ENCODE data around the gene GATA5.

The GATA5 gene

DNA sequence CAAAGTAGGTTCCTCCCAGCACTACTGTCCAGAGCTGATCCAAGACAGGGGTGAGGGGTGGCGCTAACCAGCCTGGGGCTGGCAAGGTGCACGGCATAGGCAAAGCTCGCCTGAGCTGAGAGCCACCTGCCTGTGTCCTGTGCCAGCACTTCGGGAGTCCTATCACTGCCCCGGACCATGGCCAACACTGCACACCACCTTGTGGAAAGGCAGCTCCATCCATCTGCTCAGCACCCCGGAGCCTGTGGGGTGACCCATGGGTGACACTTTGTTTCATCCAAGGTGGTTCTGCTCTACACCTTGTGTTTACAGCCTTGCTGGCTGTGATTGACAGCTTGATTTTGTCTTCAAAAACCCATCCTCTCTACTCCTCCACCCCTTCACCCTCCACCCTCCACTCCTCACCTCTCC lies 32.9 kb upstream of the GATA5 start (continued):
- TF ChIP-seq ZSCAN23 (tag by site-specific recombination; IDR thresholded peaks at IDR 0.05) (no peak), KLF10 (tag by site-specific recombination; IDR thresholded peaks at IDR 0.05) (no peak), ZNF140 (tag by site-specific recombination; IDR thresholded peaks at IDR 0.05) (no peak), ZFP3 (tag by site-specific recombination; IDR thresholded peaks at IDR 0.05; ENCODE audit: low read depth) (no peak), ZNF2 (tag by site-specific recombination; IDR thresholded peaks at IDR 0.05) (no peak), ZNF423 (tag by site-specific recombination; IDR thresholded peaks at IDR 0.05) (no peak), GFI1B (tag by site-specific recombination; IDR thresholded peaks at IDR 0.05) (no peak), ZNF610 (tag by site-specific recombination; IDR thresholded peaks at IDR 0.05; ENCODE audit: borderline replicate concordance) (no peak), YY2 (tag by site-specific recombination; IDR thresholded peaks at IDR 0.05) (no peak), SP3 (tag by site-specific recombination; IDR thresholded peaks at IDR 0.05) (no peak), ZFP37 (tag by site-specific recombination; IDR thresholded peaks at IDR 0.05) (no peak), ZNF830 (tag by site-specific recombination; IDR thresholded peaks at IDR 0.05; ENCODE audit: low read depth) (no peak), ZNF175 (tag by site-specific recombination; IDR thresholded peaks at IDR 0.05) (no peak), KLF16 (tag by site-specific recombination; IDR thresholded peaks at IDR 0.05) (no peak)
- TF ChIP-seq, protein P1, sequence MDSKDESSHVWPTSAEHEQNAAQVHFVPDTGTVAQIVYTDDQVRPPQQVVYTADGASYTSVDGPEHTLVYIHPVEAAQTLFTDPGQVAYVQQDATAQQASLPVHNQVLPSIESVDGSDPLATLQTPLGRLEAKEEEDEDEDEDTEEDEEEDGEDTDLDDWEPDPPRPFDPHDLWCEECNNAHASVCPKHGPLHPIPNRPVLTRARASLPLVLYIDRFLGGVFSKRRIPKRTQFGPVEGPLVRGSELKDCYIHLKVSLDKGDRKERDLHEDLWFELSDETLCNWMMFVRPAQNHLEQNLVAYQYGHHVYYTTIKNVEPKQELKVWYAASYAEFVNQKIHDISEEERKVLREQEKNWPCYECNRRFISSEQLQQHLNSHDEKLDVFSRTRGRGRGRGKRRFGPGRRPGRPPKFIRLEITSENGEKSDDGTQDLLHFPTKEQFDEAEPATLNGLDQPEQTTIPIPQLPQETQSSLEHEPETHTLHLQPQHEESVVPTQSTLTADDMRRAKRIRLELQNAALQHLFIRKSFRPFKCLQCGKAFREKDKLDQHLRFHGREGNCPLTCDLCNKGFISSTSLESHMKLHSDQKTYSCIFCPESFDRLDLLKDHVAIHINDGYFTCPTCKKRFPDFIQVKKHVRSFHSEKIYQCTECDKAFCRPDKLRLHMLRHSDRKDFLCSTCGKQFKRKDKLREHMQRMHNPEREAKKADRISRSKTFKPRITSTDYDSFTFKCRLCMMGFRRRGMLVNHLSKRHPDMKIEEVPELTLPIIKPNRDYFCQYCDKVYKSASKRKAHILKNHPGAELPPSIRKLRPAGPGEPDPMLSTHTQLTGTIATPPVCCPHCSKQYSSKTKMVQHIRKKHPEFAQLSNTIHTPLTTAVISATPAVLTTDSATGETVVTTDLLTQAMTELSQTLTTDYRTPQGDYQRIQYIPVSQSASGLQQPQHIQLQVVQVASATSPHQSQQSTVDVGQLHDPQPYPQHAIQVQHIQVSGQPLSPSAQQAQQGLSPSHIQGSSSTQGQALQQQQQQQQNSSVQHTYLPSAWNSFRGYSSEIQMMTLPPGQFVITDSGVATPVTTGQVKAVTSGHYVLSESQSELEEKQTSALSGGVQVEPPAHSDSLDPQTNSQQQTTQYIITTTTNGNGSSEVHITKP (tag by site-specific recombination; IDR thresholded peaks at IDR 0.05), result peak; percentile 54
- TF ChIP-seq, protein P2, sequence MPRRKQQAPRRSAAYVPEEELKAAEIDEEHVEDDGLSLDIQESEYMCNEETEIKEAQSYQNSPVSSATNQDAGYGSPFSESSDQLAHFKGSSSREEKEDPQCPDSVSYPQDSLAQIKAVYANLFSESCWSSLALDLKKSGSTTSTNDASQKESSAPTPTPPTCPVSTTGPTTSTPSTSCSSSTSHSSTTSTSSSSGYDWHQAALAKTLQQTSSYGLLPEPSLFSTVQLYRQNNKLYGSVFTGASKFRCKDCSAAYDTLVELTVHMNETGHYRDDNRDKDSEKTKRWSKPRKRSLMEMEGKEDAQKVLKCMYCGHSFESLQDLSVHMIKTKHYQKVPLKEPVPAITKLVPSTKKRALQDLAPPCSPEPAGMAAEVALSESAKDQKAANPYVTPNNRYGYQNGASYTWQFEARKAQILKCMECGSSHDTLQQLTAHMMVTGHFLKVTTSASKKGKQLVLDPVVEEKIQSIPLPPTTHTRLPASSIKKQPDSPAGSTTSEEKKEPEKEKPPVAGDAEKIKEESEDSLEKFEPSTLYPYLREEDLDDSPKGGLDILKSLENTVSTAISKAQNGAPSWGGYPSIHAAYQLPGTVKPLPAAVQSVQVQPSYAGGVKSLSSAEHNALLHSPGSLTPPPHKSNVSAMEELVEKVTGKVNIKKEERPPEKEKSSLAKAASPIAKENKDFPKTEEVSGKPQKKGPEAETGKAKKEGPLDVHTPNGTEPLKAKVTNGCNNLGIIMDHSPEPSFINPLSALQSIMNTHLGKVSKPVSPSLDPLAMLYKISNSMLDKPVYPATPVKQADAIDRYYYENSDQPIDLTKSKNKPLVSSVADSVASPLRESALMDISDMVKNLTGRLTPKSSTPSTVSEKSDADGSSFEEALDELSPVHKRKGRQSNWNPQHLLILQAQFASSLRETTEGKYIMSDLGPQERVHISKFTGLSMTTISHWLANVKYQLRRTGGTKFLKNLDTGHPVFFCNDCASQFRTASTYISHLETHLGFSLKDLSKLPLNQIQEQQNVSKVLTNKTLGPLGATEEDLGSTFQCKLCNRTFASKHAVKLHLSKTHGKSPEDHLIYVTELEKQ (tag by site-specific recombination; IDR thresholded peaks at IDR 0.05; ENCODE audit: borderline replicate concordance), result no peak
- TF ChIP-seq, protein P3, sequence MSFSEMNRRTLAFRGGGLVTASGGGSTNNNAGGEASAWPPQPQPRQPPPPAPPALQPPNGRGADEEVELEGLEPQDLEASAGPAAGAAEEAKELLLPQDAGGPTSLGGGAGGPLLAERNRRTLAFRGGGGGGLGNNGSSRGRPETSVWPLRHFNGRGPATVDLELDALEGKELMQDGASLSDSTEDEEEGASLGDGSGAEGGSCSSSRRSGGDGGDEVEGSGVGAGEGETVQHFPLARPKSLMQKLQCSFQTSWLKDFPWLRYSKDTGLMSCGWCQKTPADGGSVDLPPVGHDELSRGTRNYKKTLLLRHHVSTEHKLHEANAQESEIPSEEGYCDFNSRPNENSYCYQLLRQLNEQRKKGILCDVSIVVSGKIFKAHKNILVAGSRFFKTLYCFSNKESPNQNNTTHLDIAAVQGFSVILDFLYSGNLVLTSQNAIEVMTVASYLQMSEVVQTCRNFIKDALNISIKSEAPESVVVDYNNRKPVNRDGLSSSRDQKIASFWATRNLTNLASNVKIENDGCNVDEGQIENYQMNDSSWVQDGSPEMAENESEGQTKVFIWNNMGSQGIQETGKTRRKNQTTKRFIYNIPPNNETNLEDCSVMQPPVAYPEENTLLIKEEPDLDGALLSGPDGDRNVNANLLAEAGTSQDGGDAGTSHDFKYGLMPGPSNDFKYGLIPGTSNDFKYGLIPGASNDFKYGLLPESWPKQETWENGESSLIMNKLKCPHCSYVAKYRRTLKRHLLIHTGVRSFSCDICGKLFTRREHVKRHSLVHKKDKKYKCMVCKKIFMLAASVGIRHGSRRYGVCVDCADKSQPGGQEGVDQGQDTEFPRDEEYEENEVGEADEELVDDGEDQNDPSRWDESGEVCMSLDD (tag by site-specific recombination; IDR thresholded peaks at IDR 0.05), result peak; percentile 68
- TF ChIP-seq, protein P4, sequence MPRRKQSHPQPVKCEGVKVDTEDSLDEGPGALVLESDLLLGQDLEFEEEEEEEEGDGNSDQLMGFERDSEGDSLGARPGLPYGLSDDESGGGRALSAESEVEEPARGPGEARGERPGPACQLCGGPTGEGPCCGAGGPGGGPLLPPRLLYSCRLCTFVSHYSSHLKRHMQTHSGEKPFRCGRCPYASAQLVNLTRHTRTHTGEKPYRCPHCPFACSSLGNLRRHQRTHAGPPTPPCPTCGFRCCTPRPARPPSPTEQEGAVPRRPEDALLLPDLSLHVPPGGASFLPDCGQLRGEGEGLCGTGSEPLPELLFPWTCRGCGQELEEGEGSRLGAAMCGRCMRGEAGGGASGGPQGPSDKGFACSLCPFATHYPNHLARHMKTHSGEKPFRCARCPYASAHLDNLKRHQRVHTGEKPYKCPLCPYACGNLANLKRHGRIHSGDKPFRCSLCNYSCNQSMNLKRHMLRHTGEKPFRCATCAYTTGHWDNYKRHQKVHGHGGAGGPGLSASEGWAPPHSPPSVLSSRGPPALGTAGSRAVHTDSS (tag by site-specific recombination; IDR thresholded peaks at IDR 0.05), result no peak
- TF ChIP-seq, protein P5, sequence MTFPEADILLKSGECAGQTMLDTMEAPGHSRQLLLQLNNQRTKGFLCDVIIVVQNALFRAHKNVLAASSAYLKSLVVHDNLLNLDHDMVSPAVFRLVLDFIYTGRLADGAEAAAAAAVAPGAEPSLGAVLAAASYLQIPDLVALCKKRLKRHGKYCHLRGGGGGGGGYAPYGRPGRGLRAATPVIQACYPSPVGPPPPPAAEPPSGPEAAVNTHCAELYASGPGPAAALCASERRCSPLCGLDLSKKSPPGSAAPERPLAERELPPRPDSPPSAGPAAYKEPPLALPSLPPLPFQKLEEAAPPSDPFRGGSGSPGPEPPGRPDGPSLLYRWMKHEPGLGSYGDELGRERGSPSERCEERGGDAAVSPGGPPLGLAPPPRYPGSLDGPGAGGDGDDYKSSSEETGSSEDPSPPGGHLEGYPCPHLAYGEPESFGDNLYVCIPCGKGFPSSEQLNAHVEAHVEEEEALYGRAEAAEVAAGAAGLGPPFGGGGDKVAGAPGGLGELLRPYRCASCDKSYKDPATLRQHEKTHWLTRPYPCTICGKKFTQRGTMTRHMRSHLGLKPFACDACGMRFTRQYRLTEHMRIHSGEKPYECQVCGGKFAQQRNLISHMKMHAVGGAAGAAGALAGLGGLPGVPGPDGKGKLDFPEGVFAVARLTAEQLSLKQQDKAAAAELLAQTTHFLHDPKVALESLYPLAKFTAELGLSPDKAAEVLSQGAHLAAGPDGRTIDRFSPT (tag by site-specific recombination; IDR thresholded peaks at IDR 0.05), result 0 out of 2 replicates have a peak, but pooled peaks have one; percentile 50
- TF ChIP-seq, protein P6, sequence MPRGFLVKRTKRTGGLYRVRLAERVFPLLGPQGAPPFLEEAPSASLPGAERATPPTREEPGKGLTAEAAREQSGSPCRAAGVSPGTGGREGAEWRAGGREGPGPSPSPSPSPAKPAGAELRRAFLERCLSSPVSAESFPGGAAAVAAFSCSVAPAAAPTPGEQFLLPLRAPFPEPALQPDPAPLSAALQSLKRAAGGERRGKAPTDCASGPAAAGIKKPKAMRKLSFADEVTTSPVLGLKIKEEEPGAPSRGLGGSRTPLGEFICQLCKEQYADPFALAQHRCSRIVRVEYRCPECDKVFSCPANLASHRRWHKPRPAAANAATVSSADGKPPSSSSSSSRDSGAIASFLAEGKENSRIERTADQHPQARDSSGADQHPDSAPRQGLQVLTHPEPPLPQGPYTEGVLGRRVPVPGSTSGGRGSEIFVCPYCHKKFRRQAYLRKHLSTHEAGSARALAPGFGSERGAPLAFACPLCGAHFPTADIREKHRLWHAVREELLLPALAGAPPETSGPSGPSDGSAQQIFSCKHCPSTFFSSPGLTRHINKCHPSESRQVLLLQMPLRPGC (tag by site-specific recombination; IDR thresholded peaks at IDR 0.05), result no peak
- TF ChIP-seq, protein P7, sequence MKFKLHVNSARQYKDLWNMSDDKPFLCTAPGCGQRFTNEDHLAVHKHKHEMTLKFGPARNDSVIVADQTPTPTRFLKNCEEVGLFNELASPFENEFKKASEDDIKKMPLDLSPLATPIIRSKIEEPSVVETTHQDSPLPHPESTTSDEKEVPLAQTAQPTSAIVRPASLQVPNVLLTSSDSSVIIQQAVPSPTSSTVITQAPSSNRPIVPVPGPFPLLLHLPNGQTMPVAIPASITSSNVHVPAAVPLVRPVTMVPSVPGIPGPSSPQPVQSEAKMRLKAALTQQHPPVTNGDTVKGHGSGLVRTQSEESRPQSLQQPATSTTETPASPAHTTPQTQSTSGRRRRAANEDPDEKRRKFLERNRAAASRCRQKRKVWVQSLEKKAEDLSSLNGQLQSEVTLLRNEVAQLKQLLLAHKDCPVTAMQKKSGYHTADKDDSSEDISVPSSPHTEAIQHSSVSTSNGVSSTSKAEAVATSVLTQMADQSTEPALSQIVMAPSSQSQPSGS (tag by site-specific recombination; IDR thresholded peaks at IDR 0.05; ENCODE audit: low read depth), result no peak
- TF ChIP-seq, protein P8, sequence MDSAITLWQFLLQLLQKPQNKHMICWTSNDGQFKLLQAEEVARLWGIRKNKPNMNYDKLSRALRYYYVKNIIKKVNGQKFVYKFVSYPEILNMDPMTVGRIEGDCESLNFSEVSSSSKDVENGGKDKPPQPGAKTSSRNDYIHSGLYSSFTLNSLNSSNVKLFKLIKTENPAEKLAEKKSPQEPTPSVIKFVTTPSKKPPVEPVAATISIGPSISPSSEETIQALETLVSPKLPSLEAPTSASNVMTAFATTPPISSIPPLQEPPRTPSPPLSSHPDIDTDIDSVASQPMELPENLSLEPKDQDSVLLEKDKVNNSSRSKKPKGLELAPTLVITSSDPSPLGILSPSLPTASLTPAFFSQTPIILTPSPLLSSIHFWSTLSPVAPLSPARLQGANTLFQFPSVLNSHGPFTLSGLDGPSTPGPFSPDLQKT (IDR thresholded peaks at IDR 0.05; ENCODE audit: borderline replicate concordance, low read depth, low read length), result no peak

Measured in HEK293 (cell line).